Glomerular endothelial cell (primary cell): Measurements from ENCODE around the gene UNC79. TPM values are rescaled to one million over a fixed set of nuclear protein-coding genes. Genes with fewer than 3 reads are reported as not detected.

Source experiments
- DNase-seq: peaks from one replicate; pipeline ENCODE4 v3.0.0-alpha.2; 2011; ENCODE audit warnings: low read depth, low spot score; ENCODE audit errors: extremely low read depth
- total RNA-seq: library from RNA; depleted of rRNA; stranded (reverse); fragments of >200 nt; gene quantifications from 2 replicates; pipeline ENCODE4 v1.2.3, GENCODE V29; 2015

UNC79 gene
- total RNA-seq, 1 donor from 2014 or later: under 0.01 TPM

- no peak for DNase-seq
These were observed 312.7 kb downstream of the UNC79 start for GRCh38 chr14:93743270-93744060.

- no peak for DNase-seq
These were observed 313.4 kb downstream of the UNC79 start for GRCh38 chr14:93744176-93744575.

GRCh38 chr14:93744876-93745275 lies 314.1 kb downstream of the UNC79 start:
- DNase-seq: no peak

GRCh38 chr14:93745603-93746273 lies 315.0 kb downstream of the UNC79 start:
- DNase-seq: no peak

GRCh38 chr14:93747102-93747501 lies 316.4 kb downstream of the UNC79 start:
- no peak for DNase-seq

- DNase-seq: no peak
These were observed 316.8 kb downstream of the UNC79 start for GRCh38 chr14:93747560-93747959.

- DNase-seq: no peak
These were observed 317.7 kb downstream of the UNC79 start for GRCh38 chr14:93748208-93749075.

- no peak for DNase-seq
These were observed 318.3 kb downstream of the UNC79 start for GRCh38 chr14:93749076-93749420.

- DNase-seq: no peak
These were observed 321.4 kb downstream of the UNC79 start for GRCh38 chr14:93751946-93752655.

- DNase-seq: no peak
These were observed 322.3 kb downstream of the UNC79 start for GRCh38 chr14:93752980-93753561.

- DNase-seq: no peak
These were observed 322.9 kb downstream of the UNC79 start for GRCh38 chr14:93753647-93754046.

- DNase-seq: no peak
These were observed 326.5 kb downstream of the UNC79 start for GRCh38 chr14:93757206-93757605.

Other genes with a start within 250 kb of the UNC79 start
- 18.4 and 19.5 TPM in 2 replicates for gene MOAP1, start 246.0 kb upstream of the UNC79 start, total RNA-seq
- gene LYSET, start 245.6 kb upstream of the UNC79 start, total RNA-seq: 8.9 and 11.2 TPM in 2 replicates
- gene GON7, start 223.9 kb upstream of the UNC79 start, total RNA-seq: 10.3 and 11.2 TPM in 2 replicates
- gene UBR7, start 223.7 kb upstream of the UNC79 start, total RNA-seq: 20.2 and 28.8 TPM in 2 replicates
- 22.9 and 30.4 TPM in 2 replicates for gene BTBD7, start 97.9 kb upstream of the UNC79 start, total RNA-seq
- gene COX8C, start 83.8 kb upstream of the UNC79 start, total RNA-seq: not detected in 2 replicates